DOHH2 (cell line): ENCODE data around the gene FRS2.

Experiments used
- H3F3A ChIP-seq: fragments of 200-600 bp; sonication (generic), shearing (Covaris generic); 2 replicates; pipeline ENCODE4 v1.6.0; 2016; ENCODE audit warnings: antibody characterized with exemption, mild to moderate bottlenecking; ENCODE audit not compliant: control insufficient read depth, insufficient read depth
- H3K27ac ChIP-seq: fragments of 200-600 bp; sonication (generic); 2 replicates; pipeline ENCODE4 v1.5.1; 2014; ENCODE audit warnings: low read depth, mild to moderate bottlenecking, low read length, moderate library complexity
- H3K27me3 ChIP-seq: fragments of 200-600 bp; sonication (generic); 2 replicates; pipeline ENCODE4 v1.6.1; 2014; ENCODE audit warnings: mild to moderate bottlenecking, low read length, mixed read lengths; ENCODE audit not compliant: control insufficient read depth
- H3K36me3 ChIP-seq: fragments of 200-600 bp; sonication (generic); 2 replicates; pipeline ENCODE4 v1.6.1; 2014; ENCODE audit warnings: mild to moderate bottlenecking, low read length, moderate library complexity, mixed read lengths; ENCODE audit not compliant: control insufficient read depth
- H3K4me1 ChIP-seq: fragments of 200-600 bp; sonication (generic); 2 replicates; pipeline ENCODE4 v1.6.1; 2014; ENCODE audit warnings: mild to moderate bottlenecking, low read length, mixed read lengths; ENCODE audit not compliant: control insufficient read depth
- H3K4me2 ChIP-seq: fragments of 200-600 bp; sonication (generic); 2 replicates; pipeline ENCODE4 v1.6.0; 2014; ENCODE audit warnings: mild to moderate bottlenecking, low read length, moderate library complexity
- H3K4me3 ChIP-seq: fragments of 200-600 bp; sonication (generic); 2 replicates; pipeline ENCODE4 v1.5.1; 2014; ENCODE audit warnings: mild to moderate bottlenecking, low read length, mixed read lengths
- H3K79me2 ChIP-seq: fragments of 200-600 bp; sonication (generic); 2 replicates; pipeline ENCODE4 v1.6.1; 2014; ENCODE audit warnings: mild to moderate bottlenecking, low read length, mixed read lengths; ENCODE audit not compliant: control insufficient read depth
- H3K9me2 ChIP-seq: fragments of 200-600 bp; sonication (generic); replicated peaks from 2 replicates; pipeline ENCODE4 v1.6.1; 2014; ENCODE audit warnings: mild to moderate bottlenecking, low read length, mixed read lengths; ENCODE audit not compliant: control insufficient read depth
- H3K9me3 ChIP-seq: fragments of 200-600 bp; sonication (generic); 2 replicates; pipeline ENCODE4 v1.6.1; 2014; ENCODE audit warnings: antibody characterized with exemption, low read length, mixed read lengths; ENCODE audit not compliant: control insufficient read depth, insufficient read depth
- H4K20me1 ChIP-seq: fragments of 200-600 bp; sonication (generic); 2 replicates; pipeline ENCODE4 v1.6.0; 2014; ENCODE audit warnings: low read depth, mild to moderate bottlenecking, antibody characterized with exemption, low read length, moderate library complexity; ENCODE audit not compliant: control insufficient read depth, insufficient read depth
- CTCF ChIP-seq: fragments of 200-600 bp; sonication (generic); IDR thresholded peaks from one replicate; pipeline ENCODE4 v1.5.1; 2014; ENCODE audit warnings: antibody characterized with exemption, mild to moderate bottlenecking, low read depth, low read length; ENCODE audit not compliant: poor library complexity, severe bottlenecking
- EZH2phosphoT487 ChIP-seq: fragments of 200-600 bp; sonication (generic); IDR thresholded peaks from 2 replicates; pipeline ENCODE4 v1.6.1; 2017; ENCODE audit warnings: borderline replicate concordance, mild to moderate bottlenecking, antibody characterized with exemption, low read length, moderate library complexity, mixed read lengths

The FRS2 gene

GRCh38 chr12:69512820-69513219 lies 42.6 kb downstream of the FRS2 start:
- Histone ChIP-seq H3K27ac (no peak overlapping the region), H3F3A (0 out of 2 replicates have a peak, but pooled peaks cover 3% of the 10 kb centered on the region), H3K27me3 (no peaks in the 10 kb centered on the region), H3K4me1 (peaks cover 14% of the 10 kb centered on the region), H3K4me3 (no peak overlapping the region), H3K9me3 (no peaks in the 10 kb centered on the region), H3K9me2 (no peaks in the 10 kb centered on the region), H3K79me2 (peaks cover 66% of the 10 kb centered on the region), H4K20me1 (no peaks in the 10 kb centered on the region), H3K36me3 (no peaks in the 10 kb centered on the region), H3K4me2 (no peak overlapping the region)
- TF ChIP-seq CTCF, result no peak
- TF ChIP-seq EZH2phosphoT487, result no peak

- H4K20me1 ChIP-seq, result no peaks in the 10 kb centered on the region
- no peak overlapping the region for H3K4me2 ChIP-seq
- peaks cover 67% of the 10 kb centered on the region for H3K79me2 ChIP-seq
- no peak overlapping the region for H3K4me3 ChIP-seq
- no peak for TF ChIP-seq CTCF
- TF ChIP-seq EZH2phosphoT487, result no peak
- no peaks in the 10 kb centered on the region for H3K9me3 ChIP-seq
- peaks cover 10% of the 10 kb centered on the region for H3K4me1 ChIP-seq
- no peaks in the 10 kb centered on the region for H3K27me3 ChIP-seq
- 0 out of 2 replicates have a peak, but pooled peaks cover 1% of the 10 kb centered on the region for H3F3A ChIP-seq
- H3K9me2 ChIP-seq, result no peaks in the 10 kb centered on the region
- H3K27ac ChIP-seq, result no peak overlapping the region
- H3K36me3 ChIP-seq, result no peaks in the 10 kb centered on the region
Measured at GRCh38 chr12:69513297-69513696, 43.1 kb downstream of the FRS2 start.

- TF ChIP-seq CTCF (no peak), EZH2phosphoT487 (no peak)
- H3K4me1 ChIP-seq, result peaks cover 2% of the 10 kb centered on the region
- no peaks in the 10 kb centered on the region for H3K9me2 ChIP-seq
- no peak overlapping the region for H3K27ac ChIP-seq
- no peaks in the 10 kb centered on the region for H3K27me3 ChIP-seq
- no peaks in the 10 kb centered on the region for H3K36me3 ChIP-seq
- H3K9me3 ChIP-seq, result no peaks in the 10 kb centered on the region
- peaks cover 66% of the 10 kb centered on the region for H3K79me2 ChIP-seq
- no peaks in the 10 kb centered on the region for H4K20me1 ChIP-seq
- H3F3A ChIP-seq, result no peaks in the 10 kb centered on the region
- no peak overlapping the region for H3K4me2 ChIP-seq
- H3K4me3 ChIP-seq, result no peak overlapping the region
Measured at GRCh38 chr12:69514111-69514510, 43.9 kb downstream of the FRS2 start.

GRCh38 chr12:69514845-69515244 lies 44.7 kb downstream of the FRS2 start:
- no peaks in the 10 kb centered on the region for H3K27me3 ChIP-seq
- no peaks in the 10 kb centered on the region for H3K36me3 ChIP-seq
- H4K20me1 ChIP-seq, result no peaks in the 10 kb centered on the region
- H3K9me3 ChIP-seq, result no peaks in the 10 kb centered on the region
- H3K79me2 ChIP-seq, result peaks cover 66% of the 10 kb centered on the region
- H3K4me1 ChIP-seq, result no peaks in the 10 kb centered on the region
- no peaks in the 10 kb centered on the region for H3K9me2 ChIP-seq
- no peak overlapping the region for H3K4me3 ChIP-seq
- no peak overlapping the region for H3K27ac ChIP-seq
- no peak overlapping the region for H3K4me2 ChIP-seq
- TF ChIP-seq EZH2phosphoT487 (no peak), CTCF (no peak)
- no peaks in the 10 kb centered on the region for H3F3A ChIP-seq
